AG08396 (cell line): ENCODE measurements around the gene TEP1.
"Not testable (repeated sequence)": the region's sequence is repeated elsewhere in the genome, so short reads cannot be mapped to it uniquely, and the experiment has no call there.

Experiments
- DNase-seq: peaks from one replicate; pipeline ENCODE4 v3.0.0; 2012; ENCODE audit warnings: low spot score, mixed read lengths

The TEP1 gene

DNA sequence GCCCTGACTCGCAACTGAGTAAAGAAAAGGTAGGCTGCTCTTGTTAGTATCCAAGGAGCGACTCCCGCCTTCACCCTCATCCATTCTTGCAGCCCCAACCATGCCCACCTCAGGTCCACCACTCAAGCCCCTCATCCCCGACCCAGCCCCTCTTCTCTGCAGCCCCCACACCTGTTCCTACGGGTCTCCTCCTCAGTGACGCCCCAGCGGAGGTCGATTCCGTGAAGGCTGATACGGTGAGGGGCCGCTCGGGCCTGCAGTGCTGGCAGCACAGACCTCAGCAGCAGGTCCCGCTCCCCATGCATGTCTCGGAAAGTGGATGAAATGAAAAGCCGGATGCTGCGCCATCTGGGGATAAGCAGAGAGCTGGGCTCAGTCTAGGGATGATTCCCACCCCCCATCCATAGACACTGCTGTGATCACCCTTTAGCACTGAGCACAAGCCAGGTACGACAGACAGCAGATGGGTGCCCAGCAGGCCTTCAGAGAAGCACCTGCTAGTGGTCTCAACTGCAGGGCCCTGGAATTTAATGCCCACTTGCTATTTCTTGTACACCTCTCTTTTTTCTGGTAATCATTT, 26.9 kb downstream of the TEP1 start:
- no peak for DNase-seq

- DNase-seq = no peak
These were observed 28.4 kb downstream of the TEP1 start for GRCh38 chr14:20384886-20385285.

- no peak for DNase-seq
These were observed 29.0 kb downstream of the TEP1 start for GRCh38 chr14:20384321-20384720.

- DNase-seq = no peak
These were observed 29.7 kb downstream of the TEP1 start for GRCh38 chr14:20383636-20384035.

GRCh38 chr14:20383032-20383431, 30.3 kb downstream of the TEP1 start:
- DNase-seq = no peak

- DNase-seq = no peak
These were observed 30.8 kb downstream of the TEP1 start for GRCh38 chr14:20382526-20382925.

DNA sequence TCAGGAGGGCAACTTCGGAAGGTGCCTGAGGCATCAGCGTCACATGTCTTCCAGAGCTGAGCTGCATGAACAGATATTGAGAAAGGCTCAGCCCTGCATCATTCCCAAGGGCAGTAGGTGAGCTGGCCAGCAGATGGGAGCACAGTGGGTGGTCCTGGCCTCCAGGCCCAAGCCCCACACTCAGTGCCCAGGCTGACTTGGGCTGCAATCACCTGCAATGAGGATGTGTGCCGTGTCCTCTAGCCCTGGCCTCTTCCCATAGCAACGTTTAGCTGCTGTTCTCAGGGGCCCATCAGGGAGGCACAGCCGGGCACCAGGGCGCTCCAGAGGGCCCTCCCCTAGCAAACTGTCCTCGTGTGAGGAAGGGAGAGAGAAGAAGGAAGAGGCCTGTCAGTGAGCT, 32.0 kb downstream of the TEP1 start:
- no peak for DNase-seq

GRCh38 chr14:20380681-20381080, 32.6 kb downstream of the TEP1 start:
- no peak for DNase-seq

DNA sequence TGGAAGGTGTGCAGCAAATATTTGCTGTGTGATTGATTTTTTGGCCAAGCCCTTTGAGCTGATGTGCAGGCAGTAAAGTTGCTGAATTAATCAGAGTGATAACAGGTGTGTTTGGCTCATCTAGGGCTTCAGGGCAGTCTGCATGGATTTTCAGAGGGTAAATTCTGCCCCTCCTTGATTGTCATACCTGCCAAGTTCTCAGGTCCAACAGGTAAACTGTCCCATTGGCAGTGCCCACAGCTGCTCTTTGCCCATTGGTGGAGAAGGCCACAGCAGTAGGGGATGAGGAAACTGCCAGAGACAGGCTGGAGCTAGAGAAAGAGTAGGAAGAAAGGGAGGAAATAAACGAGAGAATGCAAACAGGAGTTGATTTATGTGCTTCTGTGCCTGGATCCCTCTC, 33.6 kb downstream of the TEP1 start:
- no peak for DNase-seq

DNA sequence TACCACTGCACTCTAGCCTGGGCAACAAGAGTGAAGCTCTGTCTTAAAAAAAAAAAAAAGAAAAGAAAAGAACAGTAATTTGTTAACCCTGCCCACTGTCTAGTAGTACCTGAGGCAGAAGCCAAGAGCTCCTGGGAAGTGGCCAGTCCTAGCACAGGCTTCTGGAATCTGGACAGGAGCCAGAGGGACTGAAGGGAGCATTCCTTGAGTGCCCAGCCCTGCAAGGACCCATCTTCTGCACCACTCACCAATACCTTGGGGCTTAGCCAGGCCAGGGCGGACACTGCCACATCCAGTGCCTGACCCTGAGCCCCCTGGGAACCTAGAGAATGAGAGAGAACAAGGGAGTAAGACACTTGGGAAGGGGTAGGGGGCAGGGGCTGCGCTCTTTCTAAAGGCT, 36.1 kb downstream of the TEP1 start:
- DNase-seq = no peak

GRCh38 chr14:20376071-20376588, 37.2 kb downstream of the TEP1 start:
- no peak for DNase-seq

GRCh38 chr14:20375471-20375870, 37.8 kb downstream of the TEP1 start:
- DNase-seq = no peak

DNA sequence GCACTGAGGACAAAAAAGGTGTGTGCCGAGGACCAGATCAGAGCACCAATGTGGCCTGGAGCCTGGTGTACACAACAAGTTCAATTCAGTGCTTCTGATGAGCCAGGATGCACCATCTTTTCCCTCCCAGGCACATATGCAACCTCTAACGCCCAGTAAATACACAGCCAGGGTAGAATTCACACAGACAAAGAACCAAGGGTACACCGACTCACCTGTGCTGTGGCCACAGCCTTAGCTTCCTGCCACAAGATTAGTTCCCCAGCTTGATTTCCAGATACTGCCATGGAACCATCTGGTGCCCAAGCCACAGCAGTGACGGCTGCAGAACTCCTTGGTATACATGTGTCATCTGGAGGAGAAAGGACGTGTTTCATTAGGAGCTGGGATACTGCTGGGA, 40.5 kb downstream of the TEP1 start:
- no peak for DNase-seq

GRCh38 chr14:20365928-20366327, 47.4 kb downstream of the TEP1 start:
- DNase-seq = no peak

DNA sequence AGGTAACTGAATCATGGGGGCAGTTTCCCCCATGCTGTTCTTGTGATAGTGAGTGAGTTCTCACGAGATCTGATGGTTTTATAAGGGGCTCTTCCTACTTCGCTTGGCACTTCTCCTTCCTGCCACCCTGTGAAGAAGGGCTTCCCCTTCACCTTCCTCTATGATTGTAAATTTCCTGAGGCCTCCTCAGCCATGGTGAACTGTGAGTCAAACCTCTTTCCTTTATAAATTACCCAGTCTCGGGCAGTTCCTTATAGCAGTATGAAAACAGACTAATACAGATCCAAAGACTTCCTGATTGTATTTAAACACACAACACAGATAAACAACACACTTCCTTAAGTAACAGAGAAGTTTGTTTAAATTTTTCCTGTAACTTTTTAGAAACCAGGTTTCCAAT, 54.8 kb downstream of the TEP1 start:
- DNase-seq = not testable (repeated sequence)

DNA sequence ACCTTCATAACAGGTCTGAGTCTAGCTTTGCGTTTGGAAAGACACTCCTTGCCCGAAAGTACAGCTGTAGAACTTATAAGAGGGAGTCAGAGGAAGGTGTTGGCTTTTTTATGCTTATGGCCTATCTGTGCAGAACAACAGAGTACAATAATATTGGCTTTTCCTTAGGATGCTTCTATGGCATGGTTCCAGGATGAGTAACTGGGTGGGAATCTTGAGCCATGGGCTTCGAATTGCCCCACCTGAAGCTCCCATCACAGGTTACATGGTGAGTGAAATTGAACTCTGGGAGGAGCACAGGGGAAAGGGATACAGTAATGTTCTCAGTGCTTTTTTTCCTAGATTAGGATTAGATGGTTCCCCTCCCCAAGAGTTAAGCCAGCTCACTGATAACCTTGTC, 56.9 kb downstream of the TEP1 start:
- no peak for DNase-seq

DNA sequence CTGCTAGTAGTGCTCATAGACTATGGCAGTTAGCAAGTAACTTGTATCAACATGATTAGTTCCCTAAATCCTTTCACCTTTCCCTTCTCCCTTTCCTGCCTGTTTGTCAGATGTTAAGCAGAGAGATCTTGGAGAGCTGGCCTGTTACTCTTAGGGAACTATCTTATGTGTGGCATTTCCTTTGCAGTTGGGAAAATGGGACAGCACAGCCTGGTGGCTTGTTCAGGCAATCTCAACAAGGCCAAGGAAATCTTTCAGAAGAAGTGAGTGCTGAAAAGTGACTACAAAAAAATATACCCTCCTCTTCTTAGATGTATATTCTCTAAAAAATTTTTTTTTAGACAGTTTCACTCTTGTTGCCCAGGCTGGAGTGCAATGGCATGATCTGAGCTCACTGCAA, 62.4 kb downstream of the TEP1 start:
- peak; percentile 22 for DNase-seq

- no peak for DNase-seq
These were observed 63.0 kb downstream of the TEP1 start for GRCh38 chr14:20350282-20350681.

DNA sequence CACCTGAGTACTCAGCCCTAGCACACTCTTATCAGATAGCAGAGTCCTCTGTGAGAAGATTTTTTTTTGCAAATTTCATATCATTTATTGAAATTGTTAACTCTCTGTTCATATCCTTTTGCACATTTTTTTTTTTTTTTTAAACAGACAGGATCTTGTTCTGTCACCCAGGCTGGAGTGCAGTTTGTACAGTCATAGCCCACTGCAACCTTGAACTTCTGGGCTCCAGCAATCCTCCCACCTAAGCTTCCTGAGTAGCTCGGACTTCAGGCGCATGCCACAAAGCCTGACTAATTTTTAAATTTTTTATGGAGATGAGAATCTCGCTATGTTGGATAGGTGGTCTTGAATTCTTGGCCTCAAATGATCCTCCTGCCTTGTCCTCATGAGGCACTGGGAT, 65.6 kb downstream of the TEP1 start:
- DNase-seq = no peak

GRCh38 chr14:20346713-20347112, 66.6 kb downstream of the TEP1 start:
- DNase-seq = no peak

- DNase-seq = no peak
These were observed 67.9 kb downstream of the TEP1 start for GRCh38 chr14:20345366-20345765.

- no peak for DNase-seq
These were observed 69.5 kb downstream of the TEP1 start for GRCh38 chr14:20343862-20344220.

GRCh38 chr14:20343092-20343861, 70.0 kb downstream of the TEP1 start, which contains the start of gene PARP2:
Gene PARP2 (plus strand): TSS chr14:20343635. CDS start chr14:20343642, 7 bp downstream.
- DNase-seq = peak; percentile 97

- no peak for DNase-seq
These were observed 71.7 kb downstream of the TEP1 start for GRCh38 chr14:20341646-20342045.
